GM21786 (cell line): ENCODE measurements around the gene GSTA4.
"Not testable (repeated sequence)": the region's sequence is repeated elsewhere in the genome, so short reads cannot be mapped to it uniquely, and the experiment has no call there.

Source experiments
- ATAC-seq: cut with Tn5 transposase; IDR thresholded peaks from one replicate; pipeline ENCODE4 v1.9.1; 2021; ENCODE audit not compliant: unreplicated experiment

Gene GSTA4

DNA sequence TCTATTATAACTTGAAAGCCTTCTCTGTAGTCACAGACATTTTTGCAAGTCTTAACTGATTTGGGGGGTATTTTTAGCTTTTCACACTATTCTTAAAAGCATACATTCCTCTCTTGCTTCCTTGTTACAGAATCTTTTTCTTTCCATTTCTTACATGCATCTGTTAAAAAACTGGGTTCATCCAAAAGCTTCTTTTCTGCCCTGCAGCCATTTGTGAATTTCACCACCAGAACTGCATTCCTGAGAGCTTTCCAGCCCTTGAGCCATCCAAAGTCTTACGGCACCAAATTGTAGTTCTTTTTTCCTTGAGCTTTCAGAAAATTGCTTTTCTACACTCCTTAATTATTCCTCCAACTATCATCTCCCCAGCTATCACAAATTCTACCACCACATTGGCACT, 19.7 kb upstream of the GSTA4 start:
- ATAC-seq, result no peak

DNA sequence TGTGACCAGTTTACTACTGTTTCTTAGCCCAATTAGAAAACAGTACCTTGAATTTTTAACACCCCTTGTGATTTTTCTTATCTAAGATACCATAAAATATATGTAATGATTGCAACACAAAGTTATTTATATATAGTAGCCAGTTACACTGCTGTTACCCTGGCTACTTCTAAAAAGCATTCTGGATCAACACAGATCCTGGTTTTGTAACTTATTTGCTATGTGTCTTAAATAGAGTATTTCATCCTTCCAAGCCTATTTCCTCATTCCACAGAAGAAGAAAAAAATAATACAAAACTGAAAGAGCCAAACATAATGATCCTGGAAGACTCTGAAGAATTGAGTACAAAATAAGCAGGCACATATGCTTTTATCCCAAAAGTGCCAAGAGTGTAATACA, 19.0 kb upstream of the GSTA4 start:
- ATAC-seq, result no peak

DNA sequence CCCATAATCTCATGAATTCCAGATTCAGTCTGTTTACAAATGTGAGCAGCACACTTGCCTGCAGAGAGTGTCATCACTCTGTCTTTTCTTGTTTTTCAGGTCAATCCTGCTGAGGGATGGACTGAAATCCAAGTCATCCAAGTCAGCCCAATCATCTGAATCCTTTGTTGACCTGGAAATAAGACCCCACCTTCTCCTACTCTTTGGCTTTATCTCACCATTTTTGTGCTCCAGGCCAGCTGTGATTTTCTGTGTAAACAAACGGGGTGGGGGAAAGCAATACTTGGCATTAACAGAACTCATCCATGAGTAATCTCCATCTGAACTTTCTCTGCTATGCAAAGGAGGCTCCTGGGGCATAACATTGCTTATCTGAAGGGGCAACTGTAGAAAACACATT, 16.9 kb upstream of the GSTA4 start:
- no peak for ATAC-seq

DNA sequence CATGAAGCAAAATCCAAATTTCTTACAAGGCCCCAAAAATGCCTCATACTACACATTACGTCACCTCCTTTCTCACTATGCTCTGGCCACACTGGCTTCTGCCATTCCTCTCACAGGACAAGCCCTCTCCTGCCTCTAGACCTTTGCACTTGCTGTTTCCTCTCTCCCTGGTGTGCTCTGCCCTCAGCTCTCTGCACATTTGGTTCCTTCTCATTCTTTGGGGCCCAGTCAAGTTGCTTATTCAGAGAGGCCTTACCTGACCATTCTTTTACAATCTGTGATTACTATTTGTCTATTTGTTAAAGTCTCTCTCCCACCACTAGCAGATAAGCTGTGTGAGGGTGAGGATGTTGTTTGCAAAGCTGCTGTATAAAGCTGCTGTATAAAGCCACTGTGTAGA, 15.4 kb upstream of the GSTA4 start:
- ATAC-seq, result no peak

DNA sequence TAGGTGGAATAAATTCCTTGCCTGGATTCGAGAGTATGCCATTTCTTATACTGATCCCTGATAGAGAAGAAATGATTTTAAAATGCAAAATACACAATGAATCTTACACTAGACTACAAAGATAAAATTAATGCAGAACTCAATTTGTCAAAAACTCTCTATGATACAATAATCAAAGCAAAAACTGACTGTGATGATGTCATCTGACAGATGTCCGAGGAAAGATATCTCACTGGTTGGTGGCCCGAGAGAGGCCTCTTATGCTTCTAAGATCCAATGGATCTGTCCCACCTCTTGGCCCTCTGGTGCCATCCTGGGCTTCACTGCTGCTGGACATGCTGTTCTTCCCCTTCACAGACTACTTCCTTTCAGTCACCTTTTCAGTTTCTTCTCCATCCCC, 14.4 kb upstream of the GSTA4 start:
- ATAC-seq, result no peak

DNA sequence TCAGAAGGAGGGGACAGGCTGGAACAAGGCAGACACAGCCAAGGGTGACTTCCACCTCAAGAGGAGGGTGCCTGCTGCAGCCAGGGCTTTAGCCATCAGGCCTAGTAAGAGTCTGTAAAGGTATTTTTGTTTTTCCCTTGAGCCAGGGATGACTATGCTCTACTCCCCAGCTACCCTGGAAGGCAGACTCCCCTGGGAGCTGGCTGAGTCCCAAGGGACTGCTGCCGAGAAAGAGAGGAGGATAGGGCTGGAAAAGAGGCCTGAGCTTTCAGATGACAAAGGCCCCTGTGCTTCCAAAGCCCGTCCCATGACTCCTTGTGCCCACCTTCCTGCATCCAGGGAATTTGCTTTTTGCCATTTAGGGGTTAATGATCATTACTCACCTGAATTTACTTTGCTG, 14.0 kb upstream of the GSTA4 start:
- ATAC-seq, result no peak

DNA sequence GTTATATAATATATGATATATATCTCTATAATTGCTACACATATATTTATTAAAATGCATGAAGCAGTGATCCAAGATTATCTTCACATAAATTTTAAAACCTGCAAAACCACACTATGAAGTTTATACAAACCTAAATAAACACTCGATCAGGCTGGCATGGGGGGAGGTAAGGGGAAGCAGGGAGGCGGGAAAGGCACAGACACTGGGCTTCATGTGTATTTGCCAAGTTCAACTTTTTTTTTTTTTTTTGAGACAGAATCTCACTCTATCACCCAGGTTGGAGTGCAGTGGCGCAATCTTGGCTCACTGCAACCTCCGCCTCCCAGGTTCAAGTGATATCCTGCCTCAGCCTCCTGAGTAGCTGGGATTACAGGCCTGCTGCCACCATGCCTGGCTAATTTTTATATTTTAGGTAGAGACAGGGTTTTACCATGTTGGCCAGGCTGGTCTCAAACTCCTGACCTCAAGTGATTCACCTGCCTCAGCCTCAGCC, 13.2 kb upstream of the GSTA4 start:
- ATAC-seq, result not testable (repeated sequence)

DNA sequence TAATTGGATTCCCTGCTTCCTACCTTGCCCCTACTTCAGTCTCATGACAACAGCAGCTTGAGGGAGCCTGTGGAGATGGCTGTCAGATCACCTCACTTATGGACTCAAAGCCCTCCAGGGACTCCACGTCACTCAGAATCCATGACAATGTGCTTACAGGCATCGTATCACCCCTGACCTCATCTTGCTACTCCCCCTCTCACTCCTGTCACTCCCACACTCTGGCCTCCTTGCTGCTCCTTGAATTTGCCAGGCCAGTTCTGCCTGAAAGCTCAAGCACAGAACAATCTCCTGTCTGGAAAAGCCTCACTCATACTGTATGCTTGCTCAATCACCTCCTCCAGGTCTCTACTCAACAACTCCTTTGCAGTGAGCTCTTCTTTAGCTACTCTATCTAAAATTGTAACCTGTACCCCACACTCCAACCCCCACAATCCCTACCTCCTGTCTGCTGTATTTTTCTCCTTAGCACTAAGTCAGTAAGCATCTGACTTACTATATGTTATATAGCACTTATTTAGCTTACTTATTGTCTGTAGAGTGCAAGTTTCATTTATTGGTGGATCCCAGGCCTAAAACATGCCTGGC, 10.7 kb upstream of the GSTA4 start:
- no peak for ATAC-seq

DNA sequence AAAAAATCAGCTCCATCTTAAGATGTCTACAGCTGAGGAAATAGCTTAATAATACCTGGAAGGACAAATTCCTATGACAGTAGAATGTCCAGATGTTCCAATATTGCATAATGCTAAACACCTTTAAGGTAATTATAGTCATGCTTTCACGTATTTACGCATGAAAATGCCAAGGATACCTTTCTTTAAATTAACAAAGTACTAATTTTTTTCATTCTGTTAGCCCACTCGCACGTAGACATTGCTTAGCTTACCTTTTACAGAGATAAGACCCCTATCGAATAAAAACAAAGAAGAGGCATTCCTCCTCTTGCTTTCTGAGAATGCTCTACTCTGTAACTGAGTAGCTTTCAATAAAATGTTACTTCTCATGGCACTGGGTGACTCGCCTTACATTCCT, 4.4 kb upstream of the GSTA4 start:
- ATAC-seq, result no peak

DNA sequence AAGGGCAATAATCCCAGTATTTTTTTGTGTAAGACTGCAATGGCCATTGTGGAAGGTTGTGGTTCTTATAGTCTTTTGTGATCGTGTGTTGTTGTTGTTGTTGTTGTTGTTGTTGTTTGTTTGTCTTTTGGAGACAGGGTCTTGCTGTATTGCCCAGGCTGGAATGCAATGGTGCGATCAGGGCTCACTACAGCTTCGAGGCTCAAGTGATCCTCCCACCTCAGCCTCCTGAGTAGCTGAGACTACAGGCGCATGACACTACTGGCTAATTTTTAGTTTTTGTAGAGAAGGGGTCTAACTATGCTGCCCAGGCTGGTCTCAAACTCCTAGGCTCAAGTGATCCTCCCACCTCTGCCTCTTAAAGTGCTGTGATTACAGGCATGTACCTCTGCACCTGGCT, 3.5 kb upstream of the GSTA4 start:
- ATAC-seq, result no peak

DNA sequence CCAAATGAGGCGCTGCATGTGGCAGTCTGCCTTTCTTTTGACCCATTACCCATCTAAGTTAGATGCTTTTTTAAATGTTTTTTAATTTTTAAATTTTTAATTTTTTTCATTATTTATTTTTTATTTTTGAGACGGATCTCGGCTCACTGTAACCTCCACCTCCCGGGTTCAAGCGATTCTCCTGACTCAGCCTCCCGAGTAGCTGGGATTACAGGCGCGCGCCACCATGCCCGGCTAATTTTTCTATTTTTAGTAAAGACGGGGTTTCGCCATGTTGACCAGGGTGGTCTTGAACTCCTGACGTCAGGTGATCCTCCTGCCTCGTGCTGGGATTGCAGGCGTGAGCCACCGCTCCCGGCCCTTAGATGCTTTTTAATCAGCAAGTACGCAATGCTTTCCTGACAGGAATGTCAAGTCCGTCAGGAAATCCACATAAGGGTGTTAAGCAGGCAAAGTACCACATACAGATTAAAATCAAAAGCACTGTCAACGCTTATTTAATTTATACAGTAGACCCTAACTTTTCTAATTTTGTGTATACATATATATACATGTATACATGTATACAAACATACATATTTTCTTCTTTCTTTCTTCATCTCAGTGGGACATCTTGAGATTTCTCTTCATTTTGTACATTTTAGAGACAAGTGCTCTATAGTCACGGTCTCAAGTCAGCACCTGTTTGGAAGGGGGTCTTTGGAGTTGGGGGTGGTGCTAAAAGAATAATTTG, 995 bp upstream of the GSTA4 start:
- no peak for ATAC-seq

DNA sequence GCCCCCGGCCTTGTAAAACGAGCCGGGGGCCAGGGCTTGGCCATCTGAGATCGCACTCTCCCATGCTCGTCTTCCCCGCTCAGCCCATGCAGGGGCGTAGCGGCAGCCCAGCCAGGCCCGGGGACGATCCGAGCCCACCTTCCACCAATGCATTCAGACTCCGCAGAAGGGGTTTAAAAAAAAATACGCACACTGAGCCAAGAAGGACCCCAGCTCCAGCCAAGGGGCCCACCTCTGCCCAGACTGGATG, 320 bp downstream of the GSTA4 start:
- peak; percentile 14 for ATAC-seq

DNA sequence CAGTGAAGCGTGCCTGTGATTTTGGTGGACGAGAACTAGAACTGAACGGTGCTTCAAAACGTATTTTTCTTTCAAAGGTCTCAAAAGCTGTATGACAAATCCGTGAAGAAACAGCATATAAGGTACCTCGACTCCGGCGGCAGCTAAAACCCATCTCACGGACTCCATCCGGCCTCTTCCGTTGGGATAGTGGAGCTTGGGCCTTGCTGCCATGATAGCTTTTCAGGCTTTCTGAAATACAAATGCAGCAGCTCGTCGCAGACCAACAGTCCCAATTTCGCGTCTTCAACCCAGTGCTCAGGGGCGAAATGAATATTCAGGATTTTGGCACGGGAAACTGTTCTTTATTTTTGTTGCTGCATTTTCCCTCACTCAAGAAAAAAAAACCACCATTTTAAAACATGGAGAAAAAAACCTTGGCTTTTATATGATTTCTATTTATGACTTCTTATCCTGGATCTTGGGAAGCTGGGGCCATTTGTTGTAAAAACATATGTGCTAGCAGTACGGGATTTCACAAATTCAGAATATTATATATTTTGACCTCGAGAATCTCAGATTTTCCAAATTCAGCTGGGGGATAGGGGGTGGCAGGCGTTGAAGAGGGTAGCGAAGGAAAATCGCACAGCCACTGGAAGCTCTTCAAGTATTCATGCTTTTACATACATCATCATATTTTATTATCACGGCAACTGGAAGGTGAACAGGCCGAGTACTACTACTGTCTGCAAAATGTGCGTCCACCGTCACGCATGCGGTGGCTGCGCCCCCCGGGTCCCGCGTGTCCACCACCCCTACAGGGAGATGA, 849 bp downstream of the GSTA4 start:
- ATAC-seq, result peak; percentile 0

DNA sequence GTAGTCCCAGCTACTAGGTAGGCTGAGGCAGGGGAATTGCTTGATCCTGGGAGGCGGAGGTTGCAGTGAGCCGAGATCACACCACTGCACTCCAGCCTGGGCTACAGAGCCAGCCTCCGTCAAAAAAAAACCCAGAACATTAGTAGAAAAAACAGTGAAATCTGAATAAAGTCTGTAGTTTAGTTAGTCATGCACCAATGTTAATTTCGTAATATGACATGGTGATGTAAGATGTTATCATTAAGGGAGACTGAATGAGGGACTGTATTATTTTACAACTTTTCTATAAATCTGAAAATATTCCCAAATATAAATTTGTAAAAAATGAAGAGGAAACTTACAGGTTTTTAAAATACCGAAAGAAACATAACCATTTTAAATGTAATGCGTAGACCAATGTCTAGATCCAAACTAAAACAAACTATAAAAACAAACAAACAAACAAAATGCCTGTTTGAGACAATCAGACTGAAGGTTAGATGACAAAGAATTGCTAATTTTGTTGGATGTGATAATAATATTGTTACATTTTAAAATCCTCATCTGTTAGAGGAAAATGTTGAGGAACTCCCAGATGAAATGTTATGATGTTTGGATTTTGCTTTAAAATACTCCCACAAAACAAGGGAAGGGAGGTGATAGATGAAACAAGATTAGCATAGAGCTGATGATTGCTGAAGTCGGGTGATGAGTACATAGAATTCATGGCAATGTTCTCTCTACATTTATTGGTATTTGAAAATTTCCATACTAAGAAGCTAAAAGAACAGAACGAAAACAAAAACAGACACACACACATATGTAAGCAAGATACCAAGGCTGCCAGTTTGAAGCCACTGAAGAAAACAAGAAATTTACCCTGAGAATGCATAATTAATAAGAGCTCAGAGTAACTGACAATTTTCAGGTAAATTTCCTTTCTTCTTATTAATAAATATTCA, 1.8 kb downstream of the GSTA4 start:
- no peak for ATAC-seq

DNA sequence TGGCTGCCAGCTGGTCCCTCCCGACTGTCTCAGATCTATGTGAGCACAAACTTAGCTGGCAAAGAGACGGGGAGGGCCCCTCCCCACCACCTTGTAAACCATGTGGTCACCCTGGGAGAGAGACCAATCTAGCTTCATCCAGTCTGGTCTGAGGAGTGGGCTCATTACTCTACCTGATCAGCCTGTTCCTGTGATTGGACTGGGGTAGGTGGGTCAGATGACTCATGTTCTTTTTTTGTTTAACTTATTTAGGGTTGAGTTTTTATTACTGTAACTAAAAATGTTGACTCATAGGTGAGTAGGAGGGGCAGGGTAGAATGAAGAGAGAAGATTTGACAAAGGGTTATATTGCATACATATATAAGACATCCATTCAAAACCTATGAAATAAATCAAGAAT, 4.7 kb downstream of the GSTA4 start:
- no peak for ATAC-seq

DNA sequence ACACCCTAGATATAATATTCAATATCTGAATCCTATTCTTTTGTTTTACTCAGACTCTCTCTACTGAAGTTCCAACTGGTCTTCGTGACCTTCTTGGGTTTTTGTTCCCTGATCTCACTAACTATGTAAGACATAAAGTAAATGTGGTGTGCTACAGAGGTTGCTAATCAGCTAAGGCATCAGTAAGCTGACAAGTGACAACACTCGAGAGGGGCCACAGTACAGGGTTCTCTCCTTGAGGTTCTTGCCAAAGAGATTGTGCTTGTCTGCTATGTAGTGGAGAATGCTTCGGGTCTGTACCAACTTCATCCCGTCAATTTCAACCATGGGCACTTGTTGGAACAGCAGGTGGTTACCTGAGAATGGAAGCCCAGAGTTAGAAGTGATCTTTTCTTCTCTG, 9.9 kb downstream of the GSTA4 start:
- no peak for ATAC-seq

DNA sequence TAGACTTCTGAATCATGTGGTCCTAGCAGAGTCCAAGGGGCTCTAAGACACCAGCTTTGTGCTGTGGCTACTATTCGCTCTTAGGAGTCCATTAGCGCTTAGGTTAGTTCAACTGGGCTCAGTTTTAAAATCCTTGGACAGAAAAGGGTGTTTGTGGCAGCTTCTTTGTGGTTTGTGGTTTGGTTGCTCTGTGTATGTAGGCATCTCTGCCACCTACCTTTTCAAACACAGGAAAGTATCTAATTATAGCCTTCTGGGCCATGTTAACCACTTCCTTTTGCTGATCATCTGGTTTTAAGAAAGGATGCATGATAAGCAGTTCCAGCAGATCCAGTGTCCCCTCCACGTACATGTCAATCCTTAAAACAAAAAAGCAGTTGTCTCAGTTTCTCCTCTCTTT, 10.8 kb downstream of the GSTA4 start:
- peak; percentile 88 for ATAC-seq

DNA sequence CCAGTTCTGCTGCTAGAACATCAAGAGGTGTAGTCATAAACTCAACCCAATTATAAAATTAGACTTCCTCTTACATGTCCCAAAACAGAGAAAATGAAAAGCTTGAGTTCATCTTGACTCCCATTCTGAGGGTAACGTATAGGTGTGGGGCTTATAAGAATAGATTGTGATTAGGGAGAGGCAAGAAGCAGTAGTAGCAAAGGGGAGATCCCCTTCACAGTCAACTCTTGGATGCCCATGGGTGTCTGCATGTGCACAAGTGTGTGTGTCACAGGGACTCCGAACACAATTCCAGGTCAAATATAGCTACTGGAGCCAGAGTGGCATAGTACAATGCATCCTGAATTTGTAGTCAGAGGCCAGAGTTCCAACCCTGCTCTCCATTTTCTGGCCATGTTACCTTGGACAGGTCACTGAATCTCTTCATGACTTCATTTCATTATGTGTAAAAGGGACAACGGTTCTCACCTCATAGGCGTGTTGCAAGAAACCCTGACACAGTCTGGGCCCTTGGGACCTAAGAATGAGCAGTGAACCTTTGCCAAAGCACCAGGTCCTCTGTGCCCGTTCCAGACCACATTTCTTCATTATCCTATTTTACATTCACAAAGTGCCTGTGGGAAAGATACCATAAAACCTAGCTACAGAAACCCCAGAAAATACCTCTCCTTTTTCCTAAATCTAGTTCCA, 11.8 kb downstream of the GSTA4 start:
- no peak for ATAC-seq

DNA sequence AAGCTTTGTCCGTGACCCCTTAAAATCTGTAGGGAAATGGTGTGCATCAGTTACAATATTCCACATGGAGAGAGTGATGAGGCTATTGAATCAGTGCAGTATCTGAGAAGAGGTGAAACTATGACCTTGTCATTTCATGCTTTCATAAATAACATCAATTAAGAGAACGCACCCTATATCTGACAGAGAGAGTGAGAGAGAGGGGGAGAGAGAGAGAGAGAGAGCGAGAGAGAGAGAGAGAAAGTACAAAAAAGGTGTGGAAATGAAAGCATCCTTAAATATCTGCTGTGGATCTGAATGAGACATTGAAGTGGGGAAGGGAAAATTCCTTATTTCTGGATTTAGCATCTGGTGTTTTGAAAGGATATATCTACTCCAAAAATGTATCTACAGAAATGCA, 12.4 kb downstream of the GSTA4 start:
- ATAC-seq, result no peak

DNA sequence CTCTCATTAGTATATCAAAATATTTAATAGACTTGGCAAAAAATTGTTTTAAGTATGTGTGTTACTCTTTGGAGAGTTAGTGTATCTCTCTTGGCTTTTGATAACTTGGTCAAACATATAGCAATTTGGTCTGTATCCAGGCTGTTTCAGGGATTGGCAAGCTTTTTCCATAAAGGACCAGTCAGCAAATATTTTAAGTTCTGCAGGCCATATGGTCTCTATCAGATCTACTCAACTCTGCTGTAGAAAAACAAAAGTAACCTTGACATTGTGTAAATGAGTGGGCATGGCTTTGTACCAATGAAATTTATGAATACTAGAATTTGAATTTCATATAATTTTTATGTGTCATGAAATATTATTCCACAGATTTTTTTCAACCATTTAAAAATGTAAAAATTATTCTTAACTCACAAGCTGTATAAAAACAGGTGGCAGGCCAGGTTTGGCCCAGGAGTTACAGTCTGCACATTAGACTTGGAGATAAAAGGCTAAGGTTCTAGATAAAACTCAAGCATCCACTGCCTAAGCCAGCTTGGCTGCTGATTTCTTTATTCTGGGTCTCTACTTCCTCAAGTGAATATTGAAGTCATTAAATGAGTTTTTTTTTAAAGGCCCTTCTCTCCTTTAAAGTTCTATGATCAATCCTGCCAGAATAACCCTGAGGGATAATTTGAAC, 13.7 kb downstream of the GSTA4 start:
- ATAC-seq, result no peak
